GM18505 (cell line): ENCODE measurements around the gene UQCRC2.
"Not testable (repeated sequence)": the region's sequence is repeated elsewhere in the genome, so short reads cannot be mapped to it uniquely, and the experiment has no call there.

Experiments used
- ATAC-seq: cut with Tn5 transposase; IDR thresholded peaks from one replicate; pipeline ENCODE4 v1.9.1; 2021; ENCODE audit not compliant: unreplicated experiment
- POLR2A ChIP-seq: IDR thresholded peaks from 4 replicates; pipeline ENCODE4 v1.6.1; 2011; ENCODE audit warnings: borderline replicate concordance; ENCODE audit not compliant: insufficient read depth, insufficient read length; ENCODE audit errors: extremely low read depth

UQCRC2 gene

DNA sequence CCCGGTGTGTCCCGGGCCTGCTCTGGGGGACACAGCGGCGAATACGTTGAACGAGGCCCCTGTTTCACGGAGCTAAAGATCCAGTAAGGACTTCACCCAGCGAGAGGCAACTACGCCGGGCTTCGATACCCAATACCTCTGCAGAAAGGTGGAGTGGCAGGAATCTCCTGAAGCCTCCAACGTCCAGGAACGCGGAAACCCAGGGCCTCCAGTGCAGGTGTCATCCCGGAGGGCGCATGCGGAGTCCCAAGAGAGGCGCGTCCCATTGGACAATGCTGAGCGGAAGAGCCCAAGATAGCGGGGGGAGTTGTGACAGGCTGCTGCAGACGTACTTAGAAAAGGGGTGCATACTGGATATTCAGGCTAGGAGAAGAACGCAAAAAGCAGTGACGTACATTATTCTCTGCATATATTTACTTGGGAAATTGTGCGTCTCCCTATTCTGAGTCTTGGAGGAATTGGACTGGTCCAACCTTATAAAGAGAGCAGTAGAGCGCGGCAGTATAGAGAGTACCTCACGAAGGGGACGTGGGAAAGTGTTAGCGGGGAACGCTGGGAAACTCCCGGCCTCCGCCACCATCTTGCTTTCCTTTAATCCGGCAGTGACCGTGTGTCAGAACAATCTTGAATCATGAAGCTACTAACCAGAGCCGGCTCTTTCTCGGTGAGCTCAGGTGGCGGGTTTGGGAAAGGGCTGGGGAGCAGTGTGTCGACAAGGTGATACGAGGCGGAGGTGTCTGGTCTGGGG lies at the start of gene UQCRC2:
UQCRC2 (plus strand) TSS at position 569 of the 748 bp plus-strand sequence; CDS start at position 632, 63 bp downstream.
- ATAC-seq: peak; percentile 86
- TF ChIP-seq POLR2A: peak; percentile 90

GRCh38 chr16:21932650-21933049 lies 20.5 kb upstream of the UQCRC2 start:
- ATAC-seq: not testable (repeated sequence)

- ATAC-seq: not testable (repeated sequence)
These were observed 19.8 kb upstream of the UQCRC2 start for GRCh38 chr16:21933316-21933715.

- not testable (repeated sequence) for ATAC-seq
These were observed 19.4 kb upstream of the UQCRC2 start for GRCh38 chr16:21933790-21934189.

DNA sequence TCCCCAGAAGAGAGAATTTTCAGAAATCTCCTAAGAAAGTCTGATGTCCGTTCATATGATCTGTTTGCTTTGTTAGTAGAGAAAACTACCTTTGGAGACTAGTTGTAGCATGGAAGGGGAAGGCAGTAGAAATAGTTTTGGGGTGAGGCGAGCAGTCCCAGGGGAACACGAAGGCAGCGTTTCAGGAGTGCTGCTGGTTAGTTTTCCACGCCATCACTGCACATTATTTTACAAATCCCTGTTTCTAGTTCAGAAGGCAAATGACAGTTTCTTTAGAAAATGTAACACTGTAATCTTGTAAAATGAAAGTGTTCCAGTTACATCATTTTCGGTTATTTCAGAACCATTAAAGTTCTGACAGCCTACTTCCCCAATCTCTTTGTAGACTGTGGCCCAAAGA lies 16.9 kb upstream of the UQCRC2 start:
- not testable (repeated sequence) for ATAC-seq

DNA sequence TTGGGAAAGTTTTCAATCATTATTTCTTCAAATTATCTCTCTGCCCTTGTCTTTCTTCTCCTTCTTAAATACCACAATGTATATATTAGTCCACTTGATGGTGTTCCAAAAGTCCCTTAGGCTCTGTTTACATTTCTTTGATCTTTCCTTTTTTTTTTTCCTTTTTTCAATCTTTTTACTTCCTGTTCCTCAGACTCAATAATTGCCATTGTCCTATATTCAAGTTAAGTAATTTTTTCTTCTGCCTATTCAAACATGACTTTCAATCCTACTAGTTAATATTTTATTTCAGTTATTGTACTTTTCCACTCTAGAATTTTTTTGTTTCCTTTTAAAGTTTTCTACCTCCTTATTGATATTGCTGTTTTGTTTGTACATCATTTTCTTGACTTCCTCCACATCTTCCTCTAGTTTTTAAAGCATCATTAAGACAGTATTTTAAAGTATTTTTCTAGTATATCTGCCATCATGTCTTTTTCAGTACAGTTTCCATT lies 15.8 kb upstream of the UQCRC2 start:
- no peak for TF ChIP-seq POLR2A
- ATAC-seq: no peak

DNA sequence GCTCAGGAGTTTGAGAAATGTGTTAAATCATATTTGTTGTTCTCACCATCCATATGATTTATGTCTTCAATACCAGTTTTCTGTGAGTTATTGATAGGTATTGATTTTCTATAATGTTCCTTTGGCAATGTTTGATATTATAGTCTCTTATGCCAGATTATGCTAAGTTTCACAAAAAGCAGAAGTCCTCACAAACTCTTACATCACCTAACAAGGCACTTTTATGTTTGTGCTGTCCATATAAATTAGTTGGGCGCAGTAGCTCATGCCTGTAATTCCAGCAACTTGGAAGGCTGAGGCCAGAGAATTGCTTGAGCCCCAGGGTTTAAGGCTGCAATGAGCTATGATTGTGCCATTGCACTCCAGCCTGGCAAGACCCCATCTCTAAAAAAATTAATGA lies 12.6 kb upstream of the UQCRC2 start:
- TF ChIP-seq POLR2A: no peak
- ATAC-seq: no peak

DNA sequence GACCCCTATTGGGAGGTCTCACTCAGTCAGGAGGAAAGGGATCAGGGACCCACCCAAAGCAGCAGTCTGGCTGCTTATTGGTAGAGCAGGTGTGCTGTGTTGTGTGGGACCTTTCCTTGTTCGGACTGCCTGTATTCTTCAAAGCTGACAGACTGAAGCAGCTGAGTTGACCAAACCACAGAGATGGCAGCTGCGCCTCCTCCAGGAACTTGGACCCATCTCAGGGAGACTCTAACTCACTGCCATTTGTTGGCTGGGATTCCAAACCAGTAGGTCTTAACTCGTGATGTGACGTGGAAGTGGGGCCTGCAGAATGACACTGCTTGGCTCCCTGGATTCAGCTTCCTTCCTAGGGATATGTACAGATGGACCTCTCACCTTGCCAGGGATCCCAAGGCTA lies 9.6 kb upstream of the UQCRC2 start:
- no peak for ATAC-seq
- no peak for TF ChIP-seq POLR2A

- no peak for ATAC-seq
- TF ChIP-seq POLR2A: no peak
These were observed 6.1 kb upstream of the UQCRC2 start for GRCh38 chr16:21946889-21947635.

DNA sequence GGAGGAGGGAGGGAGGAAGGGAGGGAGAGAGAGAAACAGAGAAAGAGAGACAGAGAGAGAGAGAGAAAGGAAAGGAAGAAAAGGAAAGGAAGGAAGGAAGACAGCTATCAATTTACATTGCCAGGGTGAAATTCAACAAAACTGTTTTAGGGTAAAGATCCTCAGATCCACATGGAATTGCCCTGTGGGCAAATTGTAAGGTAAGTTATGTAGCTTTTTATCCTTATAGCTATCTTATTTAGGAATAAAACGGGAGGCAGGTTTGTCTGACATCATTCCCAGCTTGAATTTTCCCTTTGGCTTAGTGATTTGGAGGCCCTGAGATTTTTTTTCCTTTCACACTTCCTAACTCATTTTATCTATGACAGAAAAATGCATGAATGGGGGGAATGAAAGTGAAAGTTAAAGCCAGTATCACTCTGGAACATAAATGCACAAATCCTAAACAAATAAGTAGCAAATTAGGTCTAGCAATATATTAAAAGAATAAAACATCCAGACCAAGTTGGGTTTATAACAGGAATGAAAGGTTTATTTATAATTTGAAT lies 3.4 kb upstream of the UQCRC2 start:
- no peak for TF ChIP-seq POLR2A
- no peak for ATAC-seq

GRCh38 chr16:21950782-21951521 lies 2.2 kb upstream of the UQCRC2 start:
- ATAC-seq: no peak
- TF ChIP-seq POLR2A: no peak

GRCh38 chr16:21952040-21952792 lies 945 bp upstream of the UQCRC2 start:
- ATAC-seq: peak; percentile 38
- no peak for TF ChIP-seq POLR2A

- no peak for TF ChIP-seq POLR2A
- peak; percentile 12 for ATAC-seq
These were observed 361 bp downstream of the UQCRC2 start for GRCh38 chr16:21953541-21953902.
